Right lobe of liver (tissue), 6 donors: ENCODE results near the gene RTP1. TPM values are rescaled to one million over a fixed set of nuclear protein-coding genes. Genes with fewer than 3 reads are reported as not detected.

Source experiments
- ATAC-seq, 4 donors: fragments of 200-7000 bp; cut with Tn5 transposase; one replicate each; pipeline ENCODE4 v1.9.1; 2020; ENCODE audit warnings: mild to moderate bottlenecking in 4 of 4, moderate library complexity in 4 of 4
- DNase-seq, 3 donors: peaks; one replicate each; pipeline ENCODE4 v3.0.0-alpha.2; 2020
- H3K27ac ChIP-seq, 3 donors: fragments of 200-600 bp; one replicate each; pipeline ENCODE4 v1.8.0; 2022
- H3K27me3 ChIP-seq, 2 donors: fragments of 200-600 bp; one replicate each; pipeline ENCODE4 v1.8.0; 2022
- H3K36me3 ChIP-seq, 4 donors: fragments of 200-600 bp; sonication (generic) in 1 of 4; one replicate each; pipeline versions ENCODE4 v1.5.1 to v1.8.0; 2017 to 2022; ENCODE audit warnings: control low read depth in 1 of 4
- H3K4me1 ChIP-seq, 4 donors: fragments of 200-600 bp; sonication (generic) in 1 of 4; one replicate each; pipeline versions ENCODE4 v1.5.1 to v1.8.0; 2017 to 2022; ENCODE audit warnings: control low read depth in 1 of 4
- H3K4me3 ChIP-seq, 3 donors: fragments of 200-600 bp; one replicate each; pipeline ENCODE4 v1.8.0; 2022
- H3K9me3 ChIP-seq, 4 donors: fragments of 200-600 bp; sonication (generic) in 1 of 4; one replicate each; pipeline versions ENCODE4 v1.5.1 to v1.8.0; 2017 to 2022; ENCODE audit warnings: control low read depth in 1 of 4
- POLR2A ChIP-seq: fragments of 450-650 bp; IDR thresholded peaks from one replicate; pipeline ENCODE4 v1.6.1; 2017; ENCODE audit warnings: antibody characterized with exemption, mild to moderate bottlenecking
- WGBS: methylation state at CpG from one replicate; pipeline ENCODE4 v1.1.6; 2018; ENCODE audit warnings: low coverage, low lambda C conversion rate; ENCODE audit not compliant: insufficient coverage; ENCODE audit errors: missing lambda C conversion rate; 5-methylcytosine and 5-hydroxymethylcytosine counted together
- intact Hi-C, 2 donors: fragments of 100-400 bp; cut with DNase I; formaldehyde crosslinking; loops; one replicate each; pipeline versions ENCODE4 v1.11.2 to v1.14.1; 2022
- total RNA-seq, 6 experiments: library from RNA; depleted of rRNA in 2 of 6; stranded (reverse); fragments of >200 nt in 2 of 6; fragmentation: NEBNext Ultra II Directional in 3 of 6; extraction: Animal tissue kit (Norgen Biotek cat#: 25700) in 3 of 6; gene quantifications; one replicate each; pipeline versions ENCODE4 v1.1.0 to v1.2.4, GENCODE V29; 2016 to 2023
- TF ChIP-seq, protein P1 (sequence below), 4 donors: fragments of 200-600 bp in 3 of 4; fragments of 450-650 bp in 1 of 4; IDR thresholded peaks; one replicate each; pipeline versions ENCODE4 v1.5.1 to v1.8.0; 2016 to 2022; ENCODE audit warnings: antibody characterized with exemption in 4 of 4, mild to moderate bottlenecking in 2 of 4
- donor health status: DM: no; HTN: yes; CAD: no.
- donor health status: DM: no; HTN: no; CAD: no.
- donor health status: DM: no; HTN: no; CAD: no.
- donor health status: DM: no; HTN: yes; CAD: no.
- donor health status: DM: no; HTN: yes; CAD: no.

The RTP1 gene
- total RNA-seq, 6 experiments from 2014 or later, result not detected

DNA sequence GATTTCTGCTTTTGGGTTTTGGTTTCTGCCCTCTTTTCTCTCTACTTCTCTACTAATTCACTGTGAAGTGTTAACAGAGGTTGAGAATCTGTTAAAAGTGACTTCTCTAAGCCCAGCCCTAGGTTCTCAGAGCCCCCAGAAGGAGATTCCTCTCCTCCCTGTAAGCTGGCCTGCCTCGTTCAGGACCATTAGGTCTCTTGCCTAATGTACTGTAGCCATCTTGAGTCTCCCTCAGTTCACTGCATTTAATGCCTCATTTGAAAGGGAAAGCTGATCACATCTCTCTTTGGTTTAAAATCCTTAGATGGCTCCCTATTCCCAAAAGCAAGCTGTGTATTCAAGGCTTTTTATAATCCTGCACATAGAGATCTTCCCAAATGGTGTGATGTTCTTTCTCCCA is 16.3 kb downstream of the RTP1 start:
- no peaks in the 10 kb centered on the region for H3K36me3 ChIP-seq
- intact Hi-C loops, result loop anchor here in 1 of 2 donors (10.0 kb wide), 2 partner anchors 101 to 391 kb away; no protein-coding TSS in a partner anchor
- H3K9me3 ChIP-seq, result no peaks in the 10 kb centered on the region
- H3K4me1 ChIP-seq, result no peaks in the 10 kb centered on the region
- ATAC-seq, result no peak
- DNase-seq, result no peak
- no peak overlapping the region for H3K27ac ChIP-seq
- 78% methylated on average over 1 of the region's 1 CpG for WGBS
- no peaks in the 10 kb centered on the region for H3K27me3 ChIP-seq
- TF ChIP-seq, protein P1, sequence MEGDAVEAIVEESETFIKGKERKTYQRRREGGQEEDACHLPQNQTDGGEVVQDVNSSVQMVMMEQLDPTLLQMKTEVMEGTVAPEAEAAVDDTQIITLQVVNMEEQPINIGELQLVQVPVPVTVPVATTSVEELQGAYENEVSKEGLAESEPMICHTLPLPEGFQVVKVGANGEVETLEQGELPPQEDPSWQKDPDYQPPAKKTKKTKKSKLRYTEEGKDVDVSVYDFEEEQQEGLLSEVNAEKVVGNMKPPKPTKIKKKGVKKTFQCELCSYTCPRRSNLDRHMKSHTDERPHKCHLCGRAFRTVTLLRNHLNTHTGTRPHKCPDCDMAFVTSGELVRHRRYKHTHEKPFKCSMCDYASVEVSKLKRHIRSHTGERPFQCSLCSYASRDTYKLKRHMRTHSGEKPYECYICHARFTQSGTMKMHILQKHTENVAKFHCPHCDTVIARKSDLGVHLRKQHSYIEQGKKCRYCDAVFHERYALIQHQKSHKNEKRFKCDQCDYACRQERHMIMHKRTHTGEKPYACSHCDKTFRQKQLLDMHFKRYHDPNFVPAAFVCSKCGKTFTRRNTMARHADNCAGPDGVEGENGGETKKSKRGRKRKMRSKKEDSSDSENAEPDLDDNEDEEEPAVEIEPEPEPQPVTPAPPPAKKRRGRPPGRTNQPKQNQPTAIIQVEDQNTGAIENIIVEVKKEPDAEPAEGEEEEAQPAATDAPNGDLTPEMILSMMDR (IDR thresholded peaks at IDR 0.05), result no peak
- TF ChIP-seq POLR2A, result no peak
- H3K4me3 ChIP-seq, result no peak overlapping the region

DNA sequence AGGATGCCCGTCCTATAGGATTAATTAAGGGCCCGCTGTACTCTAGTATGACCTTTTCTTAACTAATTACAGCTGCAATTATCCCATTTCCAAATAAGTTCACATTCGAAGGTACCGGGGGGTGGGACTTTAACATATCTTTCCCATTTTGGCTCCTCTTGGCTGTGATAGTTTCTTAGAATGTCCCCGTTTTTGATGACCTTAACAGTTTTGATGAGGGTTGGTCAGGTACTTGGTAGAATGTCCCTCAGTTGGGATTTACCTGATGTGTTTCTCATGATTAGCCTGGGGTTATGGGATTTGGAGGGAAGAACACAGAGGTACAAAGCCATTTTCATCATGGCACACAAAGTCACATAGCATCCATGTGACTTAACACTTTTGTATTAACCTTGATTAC is 18.2 kb downstream of the RTP1 start:
- Histone ChIP-seq H3K4me1 (peaks cover 0 to 1% (median under 1%) of the 10 kb centered on the region in 4 donors), H3K9me3 (no peaks in the 10 kb centered on the region), H3K4me3 (no peak overlapping the region), H3K36me3 (peaks cover 0 to 12% (median 3%) of the 10 kb centered on the region in 4 donors), H3K27ac (no peak overlapping the region), H3K27me3 (no peaks in the 10 kb centered on the region)
- ATAC-seq (no peak), DNase-seq (no peak)
- intact Hi-C loops, result loop anchor here in 1 of 2 donors (10.0 kb wide), 2 partner anchors 99 to 389 kb away; no protein-coding TSS in a partner anchor
- WGBS, result 84% methylated on average over 5 of the region's 5 CpGs
- no peak for TF ChIP-seq POLR2A
- TF ChIP-seq, protein P1 (IDR thresholded peaks at IDR 0.05), result no peak

DNA sequence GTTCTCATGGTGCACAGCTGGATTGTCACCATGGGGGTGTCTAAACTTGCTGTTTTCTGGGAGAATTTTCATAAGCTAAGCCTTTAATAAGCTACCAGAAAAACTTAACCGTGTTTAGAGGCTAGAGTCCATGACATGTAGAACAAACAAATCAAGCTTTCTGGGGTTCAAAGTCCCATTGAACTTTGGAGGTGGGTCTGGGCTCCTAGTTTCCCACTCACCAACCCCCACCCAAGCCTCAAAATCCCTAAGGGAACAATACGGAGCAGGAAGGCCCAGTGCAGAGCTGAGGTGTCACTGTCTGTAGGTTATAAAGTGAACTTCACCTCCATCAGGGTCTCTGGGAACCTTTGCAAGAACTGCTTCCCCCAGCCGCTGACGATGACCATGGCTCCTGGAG is 25.5 kb downstream of the RTP1 start:
- Histone ChIP-seq H3K27ac (peak overlapping the region; percentile 32 to 91 (median 85)), H3K27me3 (no peaks in the 10 kb centered on the region), H3K9me3 (no peaks in the 10 kb centered on the region), H3K4me1 (peaks cover 0 to 40% (median 14%) of the 10 kb centered on the region in 4 donors), H3K4me3 (peak overlapping the region in 1 of 3 donors; percentile 31), H3K36me3 (peaks cover 0 to 24% (median 3%) of the 10 kb centered on the region in 4 donors)
- 35% methylated on average over 4 of the region's 4 CpGs for WGBS
- DNase-seq (peak in 1 of 3 donors; percentile 64), ATAC-seq (peak; percentile 70 to 86 (median 78))
- intact Hi-C loops, result no loop called here
- TF ChIP-seq, protein P1 (IDR thresholded peaks at IDR 0.05), result no peak
- TF ChIP-seq POLR2A, result no peak

DNA sequence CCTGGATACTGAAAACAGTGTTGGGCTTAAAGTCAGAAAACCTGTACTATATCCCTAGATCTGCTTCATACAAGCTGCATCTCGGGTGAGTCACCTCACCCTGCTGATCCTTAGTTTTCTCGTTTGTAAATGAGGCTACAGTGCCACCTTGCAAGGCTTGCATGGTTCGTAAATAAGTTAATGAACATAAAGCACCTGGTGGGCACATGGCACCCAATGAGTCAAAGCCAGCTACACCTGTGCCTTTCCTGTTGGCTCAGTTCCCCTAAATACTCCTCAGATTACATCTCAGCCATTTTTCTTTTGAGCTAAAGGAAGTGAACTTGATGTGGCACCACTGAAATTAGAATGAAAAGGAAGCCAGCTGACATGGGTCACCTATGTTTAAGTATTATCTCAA is 26.5 kb downstream of the RTP1 start:
- Histone ChIP-seq H3K27ac (peak overlapping the region; percentile 32 to 91 (median 85)), H3K4me3 (no peak overlapping the region), H3K4me1 (peaks cover 0 to 41% (median 14%) of the 10 kb centered on the region in 4 donors), H3K36me3 (peaks cover 0 to 24% (median 3%) of the 10 kb centered on the region in 4 donors), H3K27me3 (no peaks in the 10 kb centered on the region), H3K9me3 (no peaks in the 10 kb centered on the region)
- no peak for TF ChIP-seq POLR2A
- TF ChIP-seq, protein P1 (IDR thresholded peaks at IDR 0.05), result no peak
- 36% methylated on average over 3 of the region's 3 CpGs for WGBS
- intact Hi-C loops, result no loop called here
- DNase-seq (no peak), ATAC-seq (peak; percentile 8 to 61 (median 22))
